GM12878 (cell line): ENCODE data around the gene NEO1. TPM values are rescaled to one million over a fixed set of nuclear protein-coding genes. Genes with fewer than 3 reads are reported as not detected.

Experiments used
- ATAC-seq: fragments of 200-7000 bp; cut with Tn5 transposase; 3 replicates; pipeline ENCODE4 v1.9.1; 2020; ENCODE audit warnings: mild to moderate bottlenecking, moderate library complexity
- BruUV-seq: library from RNA; stranded (reverse); fragments of 400-500 nt; replicated peaks from 2 replicates; lab custom pipeline; 2021; lab: Mats Ljungman, UMichigan
- CTCF ChIA-PET: fragments of 300-600 bp; sonication (Branson Sonifier 250); formaldehyde crosslinking; extraction: SDS; loops from one replicate; lab custom pipeline; 2021; ENCODE audit warnings: inconsistent platforms; lab: Yijun Ruan, JAX
- POLR2A ChIA-PET: fragments of 350-600 bp; formaldehyde crosslinking; extraction: SDS; loops from one replicate; lab custom pipeline; 2021; ENCODE audit warnings: inconsistent platforms; lab: Charles Lee
- RAD21 ChIA-PET: fragments of 300-600 bp; sonication (Branson Sonifier 250); formaldehyde crosslinking; loops from one replicate; lab custom pipeline; 2023; ENCODE audit warnings: antibody characterized with exemption; ENCODE audit not compliant: unreplicated experiment; lab: Charles Lee
- SMC1A ChIA-PET: fragments of 300-600 bp; sonication (Branson Sonifier 250); formaldehyde crosslinking; loops from one replicate; lab custom pipeline; 2023; ENCODE audit not compliant: unreplicated experiment, uncharacterized antibody; lab: Charles Lee
- DNase-seq: peaks from one replicate; pipeline ENCODE4 v3.0.0-alpha.2; 2011; ENCODE audit warnings: low read depth, low spot score
- FAIRE-seq: peaks from 3 replicates; lab custom pipeline; 2011; peaks lifted over from hg19 to GRCh38; lab: Jason Lieb, UNC
- H2AFZ ChIP-seq: 2 replicates; pipeline ENCODE4 v1.6.0; 2011; ENCODE audit warnings: low read depth, low read length, control low read depth; ENCODE audit not compliant: control insufficient read depth
- H3K27ac ChIP-seq: 2 replicates; pipeline ENCODE4 v1.5.1; 2011; ENCODE audit warnings: control low read depth; ENCODE audit not compliant: control insufficient read depth, insufficient read depth
- H3K27me3 ChIP-seq, 2 experiments: replicated peaks in 1 of 2; 2 replicates each; pipeline versions ENCODE4 v1.6.0 to v1.6.1; 2011; ENCODE audit warnings: low read length in 1 of 2; ENCODE audit not compliant: control insufficient read depth in 2 of 2, insufficient read depth in 2 of 2
- H3K36me3 ChIP-seq, 2 experiments: 2 replicates each; pipeline ENCODE4 v1.5.1; 2011; ENCODE audit warnings: low read length in 1 of 2; ENCODE audit not compliant: control insufficient read depth in 2 of 2, insufficient read depth in 2 of 2
- H3K4me1 ChIP-seq: 2 replicates; pipeline ENCODE4 v1.6.1; 2011; ENCODE audit warnings: mild to moderate bottlenecking, low read length, moderate library complexity, mixed read lengths; ENCODE audit not compliant: control insufficient read depth, insufficient read depth
- H3K4me2 ChIP-seq: 2 replicates; pipeline ENCODE4 v1.6.0; 2011; ENCODE audit warnings: control low read depth; ENCODE audit not compliant: control insufficient read depth, insufficient read depth
- H3K4me3 ChIP-seq: fragments of 200-600 bp; sonication (generic); 2 replicates; pipeline ENCODE4 v1.5.1; 2016
- H3K79me2 ChIP-seq: 2 replicates; pipeline ENCODE4 v1.6.0; 2011; ENCODE audit warnings: low read length; ENCODE audit not compliant: control insufficient read depth, insufficient read depth
- H3K9ac ChIP-seq: 2 replicates; pipeline ENCODE4 v1.8.0; 2011; ENCODE audit warnings: low read length, control low read depth, mixed read lengths; ENCODE audit not compliant: control insufficient read depth, insufficient read depth
- H3K9me3 ChIP-seq: replicated peaks from 3 replicates; pipeline ENCODE4 v1.5.1; 2011; ENCODE audit warnings: mild to moderate bottlenecking, low read length; ENCODE audit not compliant: control insufficient read depth, insufficient read depth
- H4K20me1 ChIP-seq: 2 replicates; pipeline ENCODE4 v1.6.0; 2011; ENCODE audit not compliant: control insufficient read depth, insufficient read depth
- ASH2L ChIP-seq: fragments of 300-600, 200-600 bp; sonication (generic); IDR thresholded peaks from 2 replicates; pipeline ENCODE4 v1.6.1; 2017; ENCODE audit warnings: low read depth, mild to moderate bottlenecking, borderline replicate concordance
- CUX1 ChIP-seq: IDR thresholded peaks from 2 replicates; pipeline ENCODE4 v1.6.1; 2012; ENCODE audit warnings: improper control_type of control experiment, low read depth, low read length; ENCODE audit not compliant: insufficient replicate concordance
- EGR1 ChIP-seq, 2 experiments: IDR thresholded peaks; 1 replicate in 1 of 2; 2 replicates in 1 of 2; pipeline ENCODE4 v1.6.1; 2011 to 2012; ENCODE audit warnings: low read depth in 2 of 2, low read length in 2 of 2, borderline replicate concordance in 1 of 2, mild to moderate bottlenecking in 1 of 2, moderate library complexity in 1 of 2
- GABPA ChIP-seq: IDR thresholded peaks from 2 replicates; pipeline ENCODE4 v1.6.1; 2014; ENCODE audit warnings: antibody characterized with exemption, low read depth, mild to moderate bottlenecking, inconsistent platforms
- MEF2A ChIP-seq: IDR thresholded peaks from 2 replicates; pipeline ENCODE4 v1.6.1; 2011; ENCODE audit warnings: low read depth, mild to moderate bottlenecking, low read length, moderate library complexity; ENCODE audit not compliant: insufficient read depth
- SIX5 ChIP-seq: IDR thresholded peaks from 2 replicates; pipeline ENCODE4 v1.6.1; 2011; ENCODE audit warnings: mild to moderate bottlenecking, low read depth, low read length, moderate library complexity; ENCODE audit not compliant: severe bottlenecking
- TCF3 ChIP-seq: IDR thresholded peaks from 2 replicates; pipeline ENCODE4 v1.6.1; 2012; ENCODE audit warnings: low read depth, mild to moderate bottlenecking, low read length, borderline replicate concordance; ENCODE audit not compliant: insufficient read depth
- ZBTB11 ChIP-seq: fragments of 450-650 bp; formaldehyde crosslinking; IDR thresholded peaks from 2 replicates; pipeline ENCODE4 v1.5.0; 2022; ENCODE audit warnings: mild to moderate bottlenecking, missing genetic modification characterization
- ZNF384 ChIP-seq: IDR thresholded peaks from 2 replicates; pipeline ENCODE4 v1.6.1; 2012; ENCODE audit warnings: low read depth, mild to moderate bottlenecking, low read length, improper control_type of control experiment, borderline replicate concordance
- ZNF687 ChIP-seq: fragments of 450-650 bp; IDR thresholded peaks from 2 replicates; pipeline ENCODE4 v1.6.1; 2017; ENCODE audit warnings: mild to moderate bottlenecking, moderate library complexity
- WGBS: methylation state at CpG from one replicate; pipeline ENCODE4 v1.1.6; 2016; ENCODE audit warnings: low lambda C conversion rate; ENCODE audit not compliant: insufficient replicate concordance, insufficient coverage; ENCODE audit errors: missing lambda C conversion rate; 5-methylcytosine and 5-hydroxymethylcytosine counted together
- in situ Hi-C: fragments of 300-500 bp; cut with MboI; formaldehyde crosslinking; loops from 9 replicates; pipeline ENCODE4 v1.14.3; 2018; ENCODE audit warnings: mixed read lengths
- intact Hi-C: fragments of 100-400 bp; cut with micrococcal nuclease; formaldehyde crosslinking; loops from one replicate; pipeline ENCODE4 v1.14.2; 2022; ENCODE audit not compliant: unreplicated experiment
- polyA plus RNA-seq, 11 experiments: library from polyadenylated mRNA; depleted of rRNA in 4 of 11; unstranded in 6 of 11; stranded (reverse) in 5 of 11; fragments of >200 nt; fragmentation: Nextera tagmentation in 4 of 11; fragmentation: Illumina TruSeq in 1 of 11; extraction: Ambion mirVana in 4 of 11; extraction: Trizol in 1 of 11; gene quantifications; 1 replicate in 1 of 11; 2 replicates in 10 of 11; pipeline versions ENCODE4 v1.2.1 to v1.2.3, GENCODE V29; 2011 to 2016; ENCODE audit warnings: inconsistent platforms in 2 of 11, missing spikeins in 2 of 11, low read depth in 1 of 11
- total RNA-seq, 4 experiments: library from RNA; depleted of rRNA in 3 of 4; stranded (reverse); fragments of >200 nt in 3 of 4; fragmentation: Illumina TruSeq in 1 of 4; extraction: Trizol in 1 of 4; gene quantifications; 2 replicates each; pipeline versions ENCODE4 v1.2.1 to v1.2.3, GENCODE V29; 2013 to 2021

Gene NEO1
- total and polyA plus RNA-seq, 10 of the 15 experiments (the other 5 are each of a cell fraction or from before 2014, with no cell fraction given): 0.03 to 2.0 (median 0.32) TPM

GRCh38 chr15:73200339-73200738 is 148.1 kb downstream of the NEO1 start:
- ChIA-PET CTCF (no interaction called here), RAD21 (no interaction called here), SMC1A (no interaction called here), POLR2A (no interaction called here)
- ATAC-seq (no peak), DNase-seq (no peak), FAIRE-seq (no peak)
- in situ Hi-C loops: no loop called here
- Histone ChIP-seq H4K20me1 (no peaks in the 10 kb centered on the region), H3K79me2 (no peaks in the 10 kb centered on the region), H3K4me2 (no peak overlapping the region), H3K27ac (no peak overlapping the region), H3K9ac (no peak overlapping the region), H3K27me3 (no peaks in the 10 kb centered on the region), H3K4me3 (no peak overlapping the region), H3K4me1 (no peaks in the 10 kb centered on the region), H3K9me3 (no peaks in the 10 kb centered on the region), H3K36me3 (no peaks in the 10 kb centered on the region), H2AFZ (no peak overlapping the region)
- 53% methylated on average over 2 of the region's 2 CpGs for WGBS
- BruUV-seq: no TSS peak
- intact Hi-C loops: no loop called here
- no peak for TF ChIP-seq MEF2A
- TF ChIP-seq ASH2L: no peak
- no peak for TF ChIP-seq CUX1
- TF ChIP-seq ZBTB11 (CRISPR knock-in tag): no peak
- TF ChIP-seq TCF3: no peak
- no peak for TF ChIP-seq GABPA
- no peak for TF ChIP-seq SIX5
- TF ChIP-seq ZNF384: no peak
- no peak for TF ChIP-seq ZNF687
- no peak for TF ChIP-seq EGR1 (IDR thresholded peaks at IDR 0.05; ENCODE audit: borderline replicate concordance in 1 of 2, low read depth in 2 of 2, low read length in 2 of 2)
